ENCODE data around the gene ROR2.

The ROR2 gene

GRCh38 chr9:91741522-91741921 is 208.5 kb downstream of the ROR2 start:
- TF ChIP-seq REST (IDR thresholded peaks at IDR 0.05; ENCODE audit: insufficient read depth in 1 of 2, low read depth in 2 of 2, low read length in 2 of 2) (no peak), FOXP2 (optimal IDR thresholded peaks at IDR 0.05; ENCODE audit: borderline replicate concordance, extremely low read depth, extremely low read length, insufficient read depth) (no peak), POLR2AphosphoS5 (IDR thresholded peaks at IDR 0.05; ENCODE audit: low read depth, low read length) (no peak), SIN3A (IDR thresholded peaks at IDR 0.05; ENCODE audit: borderline replicate concordance, insufficient read depth, low read length) (no peak), TAF1 (IDR thresholded peaks at IDR 0.05; ENCODE audit: borderline replicate concordance, insufficient read depth, low read length) (no peak)

DNA sequence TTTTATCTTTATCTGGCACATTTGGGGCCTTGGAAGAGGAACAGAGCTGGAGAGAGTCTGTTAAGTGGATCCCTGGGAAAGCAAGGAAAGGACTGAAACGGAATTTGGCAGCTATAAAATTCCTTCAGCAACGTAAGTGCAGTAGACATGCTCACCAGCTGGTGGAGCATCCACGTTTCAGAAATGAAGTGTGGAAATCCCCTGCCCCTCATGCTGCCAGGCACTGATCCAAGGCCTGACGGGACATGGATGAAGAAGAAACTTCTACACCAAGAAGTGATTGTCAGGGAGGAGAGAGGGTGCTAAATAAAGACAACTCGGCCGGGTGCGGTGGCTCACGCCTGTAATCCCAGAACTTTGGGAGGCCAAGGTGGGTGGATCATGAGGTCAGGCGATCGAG is 209.3 kb downstream of the ROR2 start:
- no peak for TF ChIP-seq FOXP2 (optimal IDR thresholded peaks at IDR 0.05; ENCODE audit: borderline replicate concordance, extremely low read depth, extremely low read length, insufficient read depth)
- no peak for TF ChIP-seq REST (IDR thresholded peaks at IDR 0.05; ENCODE audit: insufficient read depth in 1 of 2, low read depth in 2 of 2, low read length in 2 of 2)
- no peak for TF ChIP-seq TAF1 (IDR thresholded peaks at IDR 0.05; ENCODE audit: borderline replicate concordance, insufficient read depth, low read length)
- TF ChIP-seq POLR2AphosphoS5 (IDR thresholded peaks at IDR 0.05; ENCODE audit: low read depth, low read length): no peak
- no peak for TF ChIP-seq SIN3A (IDR thresholded peaks at IDR 0.05; ENCODE audit: borderline replicate concordance, insufficient read depth, low read length)

GRCh38 chr9:91736898-91737601 is 213.0 kb downstream of the ROR2 start:
- TF ChIP-seq REST (IDR thresholded peaks at IDR 0.05; ENCODE audit: insufficient read depth in 1 of 2, low read depth in 2 of 2, low read length in 2 of 2): no peak
- no peak for TF ChIP-seq FOXP2 (optimal IDR thresholded peaks at IDR 0.05; ENCODE audit: borderline replicate concordance, extremely low read depth, extremely low read length, insufficient read depth)

GRCh38 chr9:91736311-91736710 is 213.7 kb downstream of the ROR2 start:
- no peak for TF ChIP-seq REST (IDR thresholded peaks at IDR 0.05; ENCODE audit: insufficient read depth in 1 of 2, low read depth in 2 of 2, low read length in 2 of 2)
- TF ChIP-seq POLR2AphosphoS5 (IDR thresholded peaks at IDR 0.05; ENCODE audit: low read depth, low read length): no peak
- TF ChIP-seq FOXP2 (optimal IDR thresholded peaks at IDR 0.05; ENCODE audit: borderline replicate concordance, extremely low read depth, extremely low read length, insufficient read depth): no peak
- no peak for TF ChIP-seq TAF1 (IDR thresholded peaks at IDR 0.05; ENCODE audit: borderline replicate concordance, insufficient read depth, low read length)
- no peak for TF ChIP-seq SIN3A (IDR thresholded peaks at IDR 0.05; ENCODE audit: borderline replicate concordance, insufficient read depth, low read length)

GRCh38 chr9:91735049-91735448 is 215.0 kb downstream of the ROR2 start:
- TF ChIP-seq POLR2AphosphoS5 (IDR thresholded peaks at IDR 0.05; ENCODE audit: low read depth, low read length): no peak
- no peak for TF ChIP-seq TAF1 (IDR thresholded peaks at IDR 0.05; ENCODE audit: borderline replicate concordance, insufficient read depth, low read length)
- TF ChIP-seq SIN3A (IDR thresholded peaks at IDR 0.05; ENCODE audit: borderline replicate concordance, insufficient read depth, low read length): no peak
- no peak for TF ChIP-seq REST (IDR thresholded peaks at IDR 0.05; ENCODE audit: insufficient read depth in 1 of 2, low read depth in 2 of 2, low read length in 2 of 2)
- TF ChIP-seq FOXP2 (optimal IDR thresholded peaks at IDR 0.05; ENCODE audit: borderline replicate concordance, extremely low read depth, extremely low read length, insufficient read depth): no peak
